ENCODE results near the gene FOXL3.

DNA sequence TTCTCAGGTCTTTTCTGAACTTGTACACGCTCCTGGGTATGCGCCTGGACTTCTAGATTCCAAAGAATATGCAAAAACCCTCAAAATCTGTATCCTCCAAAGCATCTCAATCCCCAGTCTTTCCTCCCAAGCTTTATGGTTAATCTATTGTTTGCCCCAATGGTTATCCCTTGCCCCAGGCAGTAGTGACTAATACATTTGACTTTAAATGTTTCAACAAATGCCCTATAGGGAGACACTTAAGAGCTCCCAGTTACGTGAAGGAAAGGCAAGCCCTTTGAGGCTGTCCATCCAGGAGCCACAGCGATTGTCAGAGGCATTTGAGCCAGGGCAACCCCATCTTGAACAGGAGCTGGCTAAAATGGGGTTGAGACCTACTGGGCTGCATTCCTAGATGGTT is 12.7 kb upstream of the FOXL3 start:
- TF ChIP-seq POLR2AphosphoS5 (IDR thresholded peaks at IDR 0.05; ENCODE audit: low read depth, low read length) = no peak
- TF ChIP-seq, protein P1, sequence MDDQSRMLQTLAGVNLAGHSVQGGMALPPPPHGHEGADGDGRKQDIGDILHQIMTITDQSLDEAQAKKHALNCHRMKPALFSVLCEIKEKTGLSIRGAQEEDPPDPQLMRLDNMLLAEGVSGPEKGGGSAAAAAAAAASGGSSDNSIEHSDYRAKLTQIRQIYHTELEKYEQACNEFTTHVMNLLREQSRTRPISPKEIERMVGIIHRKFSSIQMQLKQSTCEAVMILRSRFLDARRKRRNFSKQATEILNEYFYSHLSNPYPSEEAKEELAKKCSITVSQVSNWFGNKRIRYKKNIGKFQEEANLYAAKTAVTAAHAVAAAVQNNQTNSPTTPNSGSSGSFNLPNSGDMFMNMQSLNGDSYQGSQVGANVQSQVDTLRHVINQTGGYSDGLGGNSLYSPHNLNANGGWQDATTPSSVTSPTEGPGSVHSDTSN (IDR thresholded peaks at IDR 0.05) = no peak
- TF ChIP-seq, protein P2, sequence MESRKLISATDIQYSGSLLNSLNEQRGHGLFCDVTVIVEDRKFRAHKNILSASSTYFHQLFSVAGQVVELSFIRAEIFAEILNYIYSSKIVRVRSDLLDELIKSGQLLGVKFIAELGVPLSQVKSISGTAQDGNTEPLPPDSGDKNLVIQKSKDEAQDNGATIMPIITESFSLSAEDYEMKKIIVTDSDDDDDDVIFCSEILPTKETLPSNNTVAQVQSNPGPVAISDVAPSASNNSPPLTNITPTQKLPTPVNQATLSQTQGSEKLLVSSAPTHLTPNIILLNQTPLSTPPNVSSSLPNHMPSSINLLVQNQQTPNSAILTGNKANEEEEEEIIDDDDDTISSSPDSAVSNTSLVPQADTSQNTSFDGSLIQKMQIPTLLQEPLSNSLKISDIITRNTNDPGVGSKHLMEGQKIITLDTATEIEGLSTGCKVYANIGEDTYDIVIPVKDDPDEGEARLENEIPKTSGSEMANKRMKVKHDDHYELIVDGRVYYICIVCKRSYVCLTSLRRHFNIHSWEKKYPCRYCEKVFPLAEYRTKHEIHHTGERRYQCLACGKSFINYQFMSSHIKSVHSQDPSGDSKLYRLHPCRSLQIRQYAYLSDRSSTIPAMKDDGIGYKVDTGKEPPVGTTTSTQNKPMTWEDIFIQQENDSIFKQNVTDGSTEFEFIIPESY (IDR thresholded peaks at IDR 0.05; ENCODE audit: borderline replicate concordance, low read depth) = no peak
